ENCODE measurements around the gene PHTF2. TPM values are rescaled to one million over a fixed set of nuclear protein-coding genes. Genes with fewer than 3 reads are reported as not detected.
"Not testable (repeated sequence)": the region's sequence is repeated elsewhere in the genome, so short reads cannot be mapped to it uniquely, and the experiment has no call there.

PHTF2 gene
- total RNA-seq, 1 experiment from 2014 or later = 68.9 TPM

DNA sequence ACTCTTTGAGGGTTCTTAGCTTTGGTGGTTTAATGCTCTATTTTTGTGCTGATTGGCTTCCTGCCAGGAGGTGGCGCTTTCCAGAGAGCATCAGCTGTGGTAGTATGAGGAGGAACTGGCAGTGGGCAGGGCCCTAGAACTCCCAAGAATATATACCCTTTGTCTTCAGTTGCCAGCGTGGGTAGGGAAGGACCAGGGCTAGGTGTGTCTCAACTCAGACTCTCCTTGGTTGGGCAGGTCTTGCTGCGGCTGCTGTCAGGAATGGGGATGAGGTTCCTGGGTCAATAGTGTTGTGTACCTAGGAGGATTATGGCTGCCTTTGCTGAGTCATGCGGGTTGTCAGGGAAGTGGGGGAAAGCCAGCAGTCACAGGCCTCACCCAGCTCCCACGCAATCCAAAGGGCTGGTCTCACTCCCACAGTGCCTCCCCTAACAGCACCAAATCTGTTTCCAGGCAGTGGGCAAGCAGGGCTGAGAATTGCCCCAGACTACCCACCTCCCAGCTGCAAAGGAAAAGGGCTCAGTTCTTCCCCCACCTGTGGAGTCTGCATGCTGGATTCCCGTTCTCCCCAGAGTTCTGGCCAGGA, 191.5 kb downstream of the PHTF2 start:
- Histone ChIP-seq H3K9me3 (replicated peaks) (no peaks in the 10 kb centered on the region), H3K27ac (no peak overlapping the region), H3K27me3 (replicated peaks) (no peaks in the 10 kb centered on the region), H3K4me3 (no peak overlapping the region), H3K36me3 (no peaks in the 10 kb centered on the region), H3K4me1 (replicated peaks) (no peaks in the 10 kb centered on the region)
- DNase-seq (ENCODE audit: low read depth in 1 of 2, low spot score in 2 of 2) = no peak

DNA sequence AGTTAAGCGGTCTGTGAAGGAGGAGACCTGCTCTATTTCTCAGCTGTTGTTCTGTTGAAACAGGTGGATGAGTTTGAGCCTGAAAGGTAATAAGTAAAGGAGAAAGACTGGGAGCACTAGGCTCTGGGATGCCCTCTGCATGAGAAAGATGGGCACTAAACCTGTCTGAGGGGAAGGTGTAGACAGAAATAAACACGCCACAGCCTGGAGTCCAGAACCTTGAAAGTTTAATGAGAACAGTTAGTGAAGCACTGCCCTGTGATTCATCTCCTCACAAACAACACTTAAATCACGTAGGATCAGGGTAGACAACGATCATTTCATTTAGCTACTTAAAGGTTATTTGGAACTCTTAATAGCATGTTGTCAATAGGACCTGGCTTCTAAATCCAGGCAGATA, 193.1 kb downstream of the PHTF2 start:
- H3K4me1 ChIP-seq (replicated peaks) = no peaks in the 10 kb centered on the region
- DNase-seq (ENCODE audit: low read depth in 1 of 2, low spot score in 2 of 2) = no peak
- no peaks in the 10 kb centered on the region for H3K27me3 ChIP-seq (replicated peaks)

DNA sequence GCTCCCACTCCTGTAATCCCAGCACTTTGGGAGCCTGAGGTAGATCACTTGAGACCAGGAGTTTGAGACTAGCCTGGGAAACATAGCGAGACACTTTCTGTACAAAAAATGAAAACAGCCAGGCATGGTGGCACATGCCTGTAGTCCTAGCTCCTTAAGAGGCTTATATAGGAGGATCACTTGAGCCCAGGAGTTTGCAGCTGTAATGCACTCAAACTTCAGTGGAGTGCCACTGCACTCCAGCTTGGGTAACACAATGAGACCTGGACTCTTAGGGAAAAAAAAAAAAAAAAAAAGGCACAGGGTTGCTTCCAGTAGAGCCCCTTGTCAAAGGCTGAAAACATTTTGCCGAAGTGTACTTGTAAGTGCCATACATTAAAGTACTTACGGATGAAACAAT, 195.3 kb downstream of the PHTF2 start:
- DNase-seq (ENCODE audit: low read depth in 1 of 2, low spot score in 2 of 2) = no peak
- no peaks in the 10 kb centered on the region for H3K9me3 ChIP-seq (replicated peaks)

More for the DNA sequence above, 193.1 kb downstream of the PHTF2 start:
- Histone ChIP-seq H3K36me3 (no peaks in the 10 kb centered on the region), H3K27ac (no peak overlapping the region), H3K9me3 (replicated peaks) (no peaks in the 10 kb centered on the region), H3K4me3 (no peak overlapping the region)

DNA sequence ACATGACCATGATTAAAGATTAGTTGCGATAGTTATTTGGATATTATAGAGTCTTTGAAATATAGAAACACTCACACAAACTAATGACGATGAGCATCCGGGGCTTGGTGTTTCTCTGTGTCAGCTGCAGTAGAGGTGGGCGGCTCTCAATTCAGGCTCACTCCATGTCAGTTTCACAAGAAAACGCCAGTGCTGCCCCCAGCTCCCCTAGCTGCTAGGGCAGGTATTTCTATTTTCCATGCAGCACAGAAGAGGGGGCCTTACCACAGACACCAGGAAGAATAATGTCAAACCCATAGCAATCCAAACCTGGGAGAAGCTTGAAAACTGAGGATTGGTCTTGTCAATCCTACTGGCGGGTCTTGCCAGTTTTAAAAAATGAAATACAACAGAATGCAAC, 197.1 kb downstream of the PHTF2 start:
- no peak for DNase-seq (ENCODE audit: low read depth in 1 of 2, low spot score in 2 of 2)
- Histone ChIP-seq H3K27me3 (replicated peaks) (0 out of 2 replicates have a peak, but pooled peaks cover 1% of the 10 kb centered on the region), H3K4me3 (no peak overlapping the region), H3K36me3 (no peaks in the 10 kb centered on the region), H3K4me1 (replicated peaks) (no peaks in the 10 kb centered on the region), H3K27ac (no peak overlapping the region), H3K9me3 (replicated peaks) (no peaks in the 10 kb centered on the region)

More for the DNA sequence above, 195.3 kb downstream of the PHTF2 start:
- H3K36me3 ChIP-seq = no peaks in the 10 kb centered on the region
- no peak overlapping the region for H3K4me3 ChIP-seq
- H3K4me1 ChIP-seq (replicated peaks) = no peaks in the 10 kb centered on the region
- no peak overlapping the region for H3K27ac ChIP-seq
- no peaks in the 10 kb centered on the region for H3K27me3 ChIP-seq (replicated peaks)

DNA sequence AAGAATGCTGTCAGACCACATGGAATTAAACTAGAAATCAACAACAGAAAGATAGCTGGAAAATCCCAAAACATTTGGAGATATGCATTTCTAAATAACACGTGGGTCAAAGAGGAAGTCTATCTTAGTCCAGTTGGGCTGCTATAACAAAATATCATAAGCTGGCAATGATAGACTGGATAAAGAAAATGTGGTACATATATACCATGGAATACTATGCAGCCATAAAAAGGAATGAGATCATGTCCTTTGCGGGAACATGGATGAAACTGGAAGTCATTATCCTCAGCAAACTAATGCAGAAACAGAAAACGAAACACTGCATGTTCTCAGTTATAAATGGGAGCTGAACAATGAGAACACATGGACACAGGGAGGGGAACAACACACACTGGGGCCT, 200.6 kb downstream of the PHTF2 start:
- H3K36me3 ChIP-seq; H3K27me3 ChIP-seq (replicated peaks); DNase-seq (ENCODE audit: low read depth in 1 of 2, low spot score in 2 of 2); H3K4me3 ChIP-seq; H3K27ac ChIP-seq; H3K9me3 ChIP-seq (replicated peaks); H3K4me1 ChIP-seq (replicated peaks): not testable (repeated sequence)

GRCh38 chr7:78002021-78002420, 203.4 kb downstream of the PHTF2 start:
- Histone ChIP-seq H3K9me3 (replicated peaks) (no peaks in the 10 kb centered on the region), H3K27me3 (replicated peaks) (0 out of 2 replicates have a peak, but pooled peaks cover 3% of the 10 kb centered on the region), H3K27ac (no peak overlapping the region), H3K4me3 (no peak overlapping the region), H3K36me3 (no peaks in the 10 kb centered on the region), H3K4me1 (replicated peaks) (no peaks in the 10 kb centered on the region)
- no peak for DNase-seq (ENCODE audit: low read depth in 1 of 2, low spot score in 2 of 2)

GRCh38 chr7:78002715-78003114, 204.1 kb downstream of the PHTF2 start:
- no peaks in the 10 kb centered on the region for H3K9me3 ChIP-seq (replicated peaks)
- H3K27me3 ChIP-seq (replicated peaks) = 0 out of 2 replicates have a peak, but pooled peaks cover 3% of the 10 kb centered on the region
- no peaks in the 10 kb centered on the region for H3K36me3 ChIP-seq
- H3K4me1 ChIP-seq (replicated peaks) = no peaks in the 10 kb centered on the region
- no peak for DNase-seq (ENCODE audit: low read depth in 1 of 2, low spot score in 2 of 2)
- no peak overlapping the region for H3K27ac ChIP-seq
- H3K4me3 ChIP-seq = no peak overlapping the region

DNA sequence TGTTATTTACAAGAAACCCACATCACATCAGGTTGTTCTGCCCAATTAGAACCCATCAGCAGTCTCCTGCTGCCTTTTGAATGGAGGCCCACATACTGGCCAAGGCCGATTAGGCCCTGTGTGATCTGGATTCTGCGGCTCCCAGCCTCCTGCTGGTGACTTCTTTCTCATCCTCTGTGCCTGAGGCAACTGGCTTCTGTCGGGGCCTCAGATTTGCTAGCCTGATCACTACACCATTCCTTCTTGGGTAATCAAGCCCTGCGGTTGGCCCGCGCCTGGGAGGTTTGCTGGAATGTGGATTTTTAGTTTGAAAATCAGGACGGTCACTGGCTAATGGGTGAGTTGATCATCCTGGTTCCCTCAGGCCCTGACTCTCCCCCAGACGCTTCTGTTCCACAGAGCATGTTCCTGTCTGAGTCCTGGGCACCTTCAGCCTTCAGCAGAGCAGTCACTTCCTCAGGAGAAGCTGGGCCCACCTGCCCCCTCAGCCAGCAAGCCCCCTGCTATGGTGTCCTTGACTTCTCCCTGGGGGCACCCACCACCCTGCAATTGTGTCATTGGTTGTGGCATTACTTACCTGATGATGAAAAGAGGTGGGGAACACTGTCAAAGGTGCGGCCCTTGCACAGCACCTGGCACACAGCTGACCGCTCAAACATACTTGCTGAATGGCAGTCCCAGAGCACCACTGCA, 207.6 kb downstream of the PHTF2 start:
- no peaks in the 10 kb centered on the region for H3K36me3 ChIP-seq
- H3K27me3 ChIP-seq (replicated peaks) = 0 out of 2 replicates have a peak, but pooled peaks cover 3% of the 10 kb centered on the region
- DNase-seq (ENCODE audit: low read depth in 1 of 2, low spot score in 2 of 2) = no peak
- no peak overlapping the region for H3K27ac ChIP-seq
- H3K9me3 ChIP-seq (replicated peaks) = no peaks in the 10 kb centered on the region
- H3K4me3 ChIP-seq = no peak overlapping the region
- no peaks in the 10 kb centered on the region for H3K4me1 ChIP-seq (replicated peaks)

Other genes with a start within 250 kb of the PHTF2 start
- gene RSBN1L, start 102.3 kb upstream of the PHTF2 start, total RNA-seq (2014; rRNA removed; shearing (Covaris generic)) = 14.9 and 15.3 TPM in 2 replicates
- 22.5 and 25.3 TPM in 2 replicates for gene TMEM60, start 339 bp upstream of the PHTF2 start, total RNA-seq (2014; rRNA removed; shearing (Covaris generic))

Measured in SJSA1 (cell line).